Glutamatergic neuron (in vitro differentiated cells): ENCODE data around the gene CEP104. TPM values are rescaled to one million over a fixed set of nuclear protein-coding genes. Genes with fewer than 3 reads are reported as not detected.

ENCODE experiments used
- DNase-seq: peaks from one replicate; pipeline ENCODE4 v3.0.0; 2022
- H3K27ac Mint-ChIP-seq: one replicate; pipeline ENCODE4 v1.8.0; 2020; ENCODE audit warnings: mild to moderate bottlenecking, mixed read lengths, inconsistent platforms; ENCODE audit not compliant: unreplicated experiment
- H3K27me3 Mint-ChIP-seq: one replicate; pipeline ENCODE4 v1.8.0; 2020; ENCODE audit warnings: mild to moderate bottlenecking, moderate library complexity, mixed read lengths, inconsistent platforms; ENCODE audit not compliant: unreplicated experiment
- H3K36me3 Mint-ChIP-seq: one replicate; pipeline ENCODE4 v1.8.0; 2020; ENCODE audit warnings: mild to moderate bottlenecking, mixed read lengths, inconsistent platforms; ENCODE audit not compliant: unreplicated experiment
- H3K4me1 Mint-ChIP-seq: one replicate; pipeline ENCODE4 v1.8.0; 2020; ENCODE audit warnings: mild to moderate bottlenecking, low read depth, mixed read lengths, inconsistent platforms; ENCODE audit not compliant: unreplicated experiment
- H3K4me3 Mint-ChIP-seq: one replicate; pipeline ENCODE4 v1.8.0; 2020; ENCODE audit warnings: mild to moderate bottlenecking, mixed read lengths, inconsistent platforms; ENCODE audit not compliant: unreplicated experiment
- H3K9me3 Mint-ChIP-seq: one replicate; pipeline ENCODE4 v1.8.0; 2020; ENCODE audit warnings: mild to moderate bottlenecking, moderate library complexity, mixed read lengths, inconsistent platforms; ENCODE audit not compliant: unreplicated experiment
- CTCF ChIP-seq: fragments of 200-600 bp; sonication (generic); IDR thresholded peaks from one replicate; pipeline ENCODE4 v1.5.0; 2021; ENCODE audit not compliant: partially characterized antibody, unreplicated experiment
- total RNA-seq: library from RNA; stranded (reverse); fragmentation: NEBNext Ultra II Directional; extraction: Animal tissue kit (Norgen Biotek cat#: 25700); gene quantifications from one replicate; pipeline ENCODE4 v1.2.1, GENCODE V29; 2021; ENCODE audit not compliant: unreplicated experiment

CEP104 gene
- total RNA-seq, 1 donor from 2014 or later: 102 TPM

DNA sequence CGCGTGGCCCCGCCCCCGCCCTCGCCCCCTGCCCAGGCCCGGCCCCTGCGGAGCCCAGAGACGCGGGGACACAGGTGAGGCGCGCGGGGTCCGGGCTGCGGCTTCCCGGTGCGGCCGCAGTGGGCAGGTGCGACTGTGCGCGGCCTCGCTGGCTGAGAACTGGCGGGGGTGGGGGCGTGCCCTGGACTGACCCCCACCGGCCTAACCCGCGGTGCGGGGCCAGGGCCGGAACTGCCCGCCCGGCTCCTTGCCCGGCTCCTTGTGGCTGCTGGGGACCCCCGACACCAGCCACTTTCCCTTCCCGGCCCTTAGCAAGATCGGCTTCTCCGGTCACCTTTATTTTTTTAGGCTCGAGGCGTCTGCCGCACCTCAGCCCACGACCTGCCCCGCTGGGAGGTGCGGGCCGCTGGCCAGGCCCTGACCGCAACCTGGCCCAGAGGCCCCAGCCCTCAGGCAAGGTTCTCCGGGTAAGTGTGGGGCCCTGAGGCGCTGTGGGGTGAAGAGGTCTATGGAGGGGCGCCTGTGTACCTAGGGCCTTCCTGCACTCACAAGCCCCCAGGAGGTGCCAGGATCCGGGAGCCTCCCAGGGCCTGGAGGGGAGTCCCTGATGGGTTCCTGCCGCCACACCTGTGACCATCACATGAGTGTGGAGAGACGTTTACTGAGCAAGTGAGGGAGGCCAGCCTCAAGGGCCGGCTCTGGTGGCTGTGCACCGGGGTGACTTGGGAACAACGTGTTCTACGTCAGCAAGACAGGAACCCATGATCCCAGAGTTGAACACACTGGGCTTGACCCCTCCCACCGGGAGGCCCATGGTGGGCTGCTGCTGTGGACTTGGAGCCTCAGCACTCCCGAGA lies 84.1 kb downstream of the CEP104 start, which contains the start of gene SMIM1:
Gene SMIM1 (plus strand): TSS at position 35 of the 857 bp plus-strand sequence. CDS start 2,625 bp downstream, outside the sequence.
- no peak within 1 kb of the TSS for H3K27ac Mint-ChIP-seq
- peak within 1 kb of the TSS; percentile 34 for H3K4me3 Mint-ChIP-seq
- H3K9me3 Mint-ChIP-seq: peaks cover 1% of the 10 kb centered on the region
- peak; percentile 36 for DNase-seq
- peaks cover 7% of the 10 kb centered on the region for H3K27me3 Mint-ChIP-seq
- TF ChIP-seq CTCF: no peak
- H3K36me3 Mint-ChIP-seq: no peaks in the 10 kb centered on the region
- H3K4me1 Mint-ChIP-seq: peaks cover 9% of the 10 kb centered on the region

- H3K27me3 Mint-ChIP-seq: peaks cover 7% of the 10 kb centered on the region
- H3K36me3 Mint-ChIP-seq: no peaks in the 10 kb centered on the region
- peaks cover 1% of the 10 kb centered on the region for H3K9me3 Mint-ChIP-seq
- no peak for TF ChIP-seq CTCF
- peak overlapping the region; percentile 34 for H3K4me3 Mint-ChIP-seq
- H3K27ac Mint-ChIP-seq: no peak overlapping the region
- H3K4me1 Mint-ChIP-seq: peaks cover 9% of the 10 kb centered on the region
- DNase-seq: peak; percentile 94
These were observed 84.8 kb downstream of the CEP104 start for GRCh38 chr1:3772027-3772714.

DNA sequence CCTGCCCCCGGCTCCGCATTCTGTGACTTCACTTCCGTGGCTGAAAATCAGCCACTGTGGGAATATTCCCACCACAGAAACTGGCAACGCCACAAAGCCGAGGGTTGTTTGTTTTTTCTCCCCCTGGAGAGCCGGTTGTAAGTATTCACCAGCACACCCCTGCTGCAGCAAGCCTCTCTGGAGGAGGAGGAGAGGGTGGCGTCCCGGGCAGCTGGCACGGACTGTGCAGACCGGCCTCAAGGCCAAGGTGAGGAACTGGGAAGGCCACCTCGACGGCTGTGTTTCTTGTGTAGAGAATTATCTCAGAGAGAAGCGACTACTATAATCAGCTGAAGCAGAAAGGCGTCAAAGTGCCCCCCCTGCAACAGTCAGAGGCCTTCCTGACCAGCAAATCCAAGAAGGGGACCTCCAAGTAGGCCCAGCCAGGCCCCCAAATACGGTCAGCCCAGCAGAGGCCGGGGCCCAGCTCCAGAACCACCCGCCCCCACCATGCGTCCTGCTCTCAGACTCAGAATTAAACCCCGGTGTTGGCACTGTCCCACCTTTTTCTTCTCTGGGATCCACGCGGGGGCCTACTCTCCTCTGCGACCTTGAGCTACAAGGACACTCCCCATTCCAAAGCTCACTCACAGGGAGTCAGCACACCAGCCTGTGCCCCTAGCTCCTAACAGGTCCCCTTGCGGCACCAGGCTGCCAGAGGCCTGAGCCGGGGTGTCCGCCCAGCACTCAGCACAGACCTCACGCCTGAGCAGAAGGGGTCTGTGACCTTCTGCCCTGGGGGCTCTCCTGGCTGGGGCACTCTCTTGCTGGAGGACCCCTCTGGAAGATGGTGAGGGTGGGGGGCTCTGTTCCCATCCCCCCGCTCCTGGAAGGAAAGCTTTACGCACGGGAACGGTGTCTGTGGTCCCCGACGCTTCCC lies 85.6 kb downstream of the CEP104 start:
- Mint-ChIP-seq H3K4me1 (peaks cover 9% of the 10 kb centered on the region), H3K9me3 (peaks cover under 1% of the 10 kb centered on the region), H3K27ac (no peak overlapping the region), H3K27me3 (peaks cover 5% of the 10 kb centered on the region), H3K4me3 (peak overlapping the region; percentile 34), H3K36me3 (no peaks in the 10 kb centered on the region)
- DNase-seq: peak; percentile 40
- no peak for TF ChIP-seq CTCF

DNA sequence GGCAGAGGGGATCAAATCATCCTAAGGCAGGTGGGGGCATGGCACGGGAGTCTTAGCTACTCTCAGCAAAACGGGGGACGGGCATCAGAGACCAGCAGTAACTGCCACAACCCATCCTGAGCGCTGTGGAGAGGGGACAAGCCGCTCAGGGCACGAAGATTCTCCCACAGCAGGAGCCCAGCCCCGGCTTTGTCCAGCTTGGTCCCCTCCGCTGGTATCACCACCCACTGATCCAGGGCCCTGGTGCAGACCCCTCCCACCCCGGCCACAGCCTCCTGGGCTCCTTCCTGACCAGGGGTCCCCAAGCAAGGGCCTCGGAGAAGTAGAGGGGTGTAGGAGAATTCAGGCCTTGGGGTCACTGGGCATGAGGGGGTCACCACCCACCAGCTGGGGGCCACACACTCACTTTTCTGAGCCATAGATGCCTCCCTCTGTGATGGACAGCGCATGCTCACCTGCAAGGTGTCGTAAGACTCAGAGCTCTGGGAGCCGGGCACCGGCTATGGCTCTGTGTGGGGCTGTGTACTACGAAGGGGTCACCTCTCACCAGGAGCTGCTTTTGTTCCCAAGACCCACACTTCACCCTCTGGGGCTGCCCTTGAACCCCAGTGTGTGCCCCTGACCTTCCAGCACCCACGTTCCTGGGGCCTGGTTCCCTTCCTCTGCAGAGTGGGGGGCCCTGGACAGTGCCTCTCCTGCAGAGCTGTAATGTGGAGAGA lies 86.8 kb downstream of the CEP104 start:
- TF ChIP-seq CTCF: no peak
- H3K4me1 Mint-ChIP-seq: peaks cover 9% of the 10 kb centered on the region
- peaks cover 3% of the 10 kb centered on the region for H3K9me3 Mint-ChIP-seq
- H3K4me3 Mint-ChIP-seq: peak overlapping the region; percentile 52
- H3K27ac Mint-ChIP-seq: no peak overlapping the region
- DNase-seq: no peak
- H3K27me3 Mint-ChIP-seq: peaks cover 5% of the 10 kb centered on the region
- H3K36me3 Mint-ChIP-seq: no peaks in the 10 kb centered on the region
